GM23338 (cell line): ENCODE measurements around the gene SLC9A9.

Source experiments
- EZH2 ChIP-seq: fragments of 200-600 bp; sonication (generic); IDR thresholded peaks from one replicate; pipeline ENCODE4 v1.8.0; 2017; ENCODE audit warnings: antibody characterized with exemption, mild to moderate bottlenecking, low read depth; ENCODE audit not compliant: unreplicated experiment
- EZH2phosphoT487 ChIP-seq: fragments of 200-600 bp; sonication (generic); IDR thresholded peaks from one replicate; pipeline ENCODE4 v1.8.1; 2018; ENCODE audit warnings: antibody characterized with exemption; ENCODE audit not compliant: unreplicated experiment
- JUNB ChIP-seq: IDR thresholded peaks from one replicate; pipeline ENCODE4 v1.6.1; 2016; ENCODE audit warnings: antibody characterized with exemption; ENCODE audit not compliant: unreplicated experiment
- POLR2AphosphoS5 ChIP-seq: IDR thresholded peaks from 2 replicates; pipeline ENCODE4 v1.6.1; 2016; ENCODE audit warnings: antibody characterized with exemption, low read depth
- ZNF331 ChIP-seq: fragments of 250-450 bp; sonication (Bioruptor Pico); IDR thresholded peaks from 2 replicates; pipeline ENCODE4 v1.5.0; 2020; ENCODE audit warnings: low read depth, mild to moderate bottlenecking, moderate library complexity
- TF ChIP-seq, protein P1 (sequence below), 2 experiments: fragments of 200-600 bp in 1 of 2; sonication (generic) in 1 of 2; conservative IDR thresholded peaks; 2 replicates each; pipeline versions ENCODE4 v1.5.1 to v1.6.1; 2016 to 2017; ENCODE audit warnings: antibody characterized with exemption in 2 of 2, low read depth in 2 of 2, mild to moderate bottlenecking in 2 of 2, moderate library complexity in 1 of 2
- TF ChIP-seq, protein P2 (sequence below): IDR thresholded peaks from one replicate; pipeline ENCODE4 v1.6.1; 2018; ENCODE audit warnings: antibody characterized with exemption; ENCODE audit not compliant: unreplicated experiment

DNA sequence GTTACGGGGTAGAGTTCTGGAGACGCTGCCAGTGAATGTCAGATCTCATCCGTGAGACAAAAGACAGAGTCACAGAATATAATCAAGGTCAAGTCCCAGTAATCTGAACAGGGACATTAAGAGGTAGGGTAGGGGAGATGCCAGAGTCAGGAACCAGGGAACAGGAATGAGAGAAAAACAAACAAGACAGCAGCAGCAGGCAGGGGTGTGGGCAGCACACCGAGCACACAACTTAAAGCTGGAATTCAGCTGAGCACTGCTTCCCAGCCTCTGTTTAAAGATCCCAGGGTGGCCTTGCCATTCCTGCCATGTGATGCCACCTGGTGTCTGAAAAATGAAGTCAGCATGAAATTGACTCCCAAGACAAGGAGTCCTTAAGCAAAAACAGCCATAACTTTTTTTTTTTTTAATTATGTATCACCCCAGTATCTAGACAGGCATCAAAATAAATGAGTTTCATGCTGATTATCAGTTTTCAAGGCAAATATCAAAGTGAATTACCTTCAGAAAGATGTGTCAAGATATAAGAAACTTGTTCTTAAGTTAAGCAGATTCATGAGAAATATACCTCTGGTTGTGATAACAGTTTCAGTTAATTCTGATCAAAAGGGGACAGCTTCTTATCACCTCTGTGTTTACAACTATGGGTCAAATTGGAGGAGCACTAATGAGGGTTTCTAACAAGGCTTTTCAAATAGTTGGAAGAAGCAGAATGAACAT, 203.7 kb downstream of the SLC9A9 start:
- TF ChIP-seq, protein P1, sequence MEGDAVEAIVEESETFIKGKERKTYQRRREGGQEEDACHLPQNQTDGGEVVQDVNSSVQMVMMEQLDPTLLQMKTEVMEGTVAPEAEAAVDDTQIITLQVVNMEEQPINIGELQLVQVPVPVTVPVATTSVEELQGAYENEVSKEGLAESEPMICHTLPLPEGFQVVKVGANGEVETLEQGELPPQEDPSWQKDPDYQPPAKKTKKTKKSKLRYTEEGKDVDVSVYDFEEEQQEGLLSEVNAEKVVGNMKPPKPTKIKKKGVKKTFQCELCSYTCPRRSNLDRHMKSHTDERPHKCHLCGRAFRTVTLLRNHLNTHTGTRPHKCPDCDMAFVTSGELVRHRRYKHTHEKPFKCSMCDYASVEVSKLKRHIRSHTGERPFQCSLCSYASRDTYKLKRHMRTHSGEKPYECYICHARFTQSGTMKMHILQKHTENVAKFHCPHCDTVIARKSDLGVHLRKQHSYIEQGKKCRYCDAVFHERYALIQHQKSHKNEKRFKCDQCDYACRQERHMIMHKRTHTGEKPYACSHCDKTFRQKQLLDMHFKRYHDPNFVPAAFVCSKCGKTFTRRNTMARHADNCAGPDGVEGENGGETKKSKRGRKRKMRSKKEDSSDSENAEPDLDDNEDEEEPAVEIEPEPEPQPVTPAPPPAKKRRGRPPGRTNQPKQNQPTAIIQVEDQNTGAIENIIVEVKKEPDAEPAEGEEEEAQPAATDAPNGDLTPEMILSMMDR (conservative IDR thresholded peaks at IDR 0.05; ENCODE audit: low read depth in 2 of 2) = peak; percentile 72 to 88
- TF ChIP-seq, protein P2, sequence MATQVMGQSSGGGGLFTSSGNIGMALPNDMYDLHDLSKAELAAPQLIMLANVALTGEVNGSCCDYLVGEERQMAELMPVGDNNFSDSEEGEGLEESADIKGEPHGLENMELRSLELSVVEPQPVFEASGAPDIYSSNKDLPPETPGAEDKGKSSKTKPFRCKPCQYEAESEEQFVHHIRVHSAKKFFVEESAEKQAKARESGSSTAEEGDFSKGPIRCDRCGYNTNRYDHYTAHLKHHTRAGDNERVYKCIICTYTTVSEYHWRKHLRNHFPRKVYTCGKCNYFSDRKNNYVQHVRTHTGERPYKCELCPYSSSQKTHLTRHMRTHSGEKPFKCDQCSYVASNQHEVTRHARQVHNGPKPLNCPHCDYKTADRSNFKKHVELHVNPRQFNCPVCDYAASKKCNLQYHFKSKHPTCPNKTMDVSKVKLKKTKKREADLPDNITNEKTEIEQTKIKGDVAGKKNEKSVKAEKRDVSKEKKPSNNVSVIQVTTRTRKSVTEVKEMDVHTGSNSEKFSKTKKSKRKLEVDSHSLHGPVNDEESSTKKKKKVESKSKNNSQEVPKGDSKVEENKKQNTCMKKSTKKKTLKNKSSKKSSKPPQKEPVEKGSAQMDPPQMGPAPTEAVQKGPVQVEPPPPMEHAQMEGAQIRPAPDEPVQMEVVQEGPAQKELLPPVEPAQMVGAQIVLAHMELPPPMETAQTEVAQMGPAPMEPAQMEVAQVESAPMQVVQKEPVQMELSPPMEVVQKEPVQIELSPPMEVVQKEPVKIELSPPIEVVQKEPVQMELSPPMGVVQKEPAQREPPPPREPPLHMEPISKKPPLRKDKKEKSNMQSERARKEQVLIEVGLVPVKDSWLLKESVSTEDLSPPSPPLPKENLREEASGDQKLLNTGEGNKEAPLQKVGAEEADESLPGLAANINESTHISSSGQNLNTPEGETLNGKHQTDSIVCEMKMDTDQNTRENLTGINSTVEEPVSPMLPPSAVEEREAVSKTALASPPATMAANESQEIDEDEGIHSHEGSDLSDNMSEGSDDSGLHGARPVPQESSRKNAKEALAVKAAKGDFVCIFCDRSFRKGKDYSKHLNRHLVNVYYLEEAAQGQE = no peak
- TF ChIP-seq JUNB = no peak
- no peak for TF ChIP-seq EZH2
- no peak for TF ChIP-seq EZH2phosphoT487
- TF ChIP-seq POLR2AphosphoS5 = no peak
- no peak for TF ChIP-seq ZNF331
